Measurements from ENCODE around the gene SIPA1L3.

The SIPA1L3 gene

DNA sequence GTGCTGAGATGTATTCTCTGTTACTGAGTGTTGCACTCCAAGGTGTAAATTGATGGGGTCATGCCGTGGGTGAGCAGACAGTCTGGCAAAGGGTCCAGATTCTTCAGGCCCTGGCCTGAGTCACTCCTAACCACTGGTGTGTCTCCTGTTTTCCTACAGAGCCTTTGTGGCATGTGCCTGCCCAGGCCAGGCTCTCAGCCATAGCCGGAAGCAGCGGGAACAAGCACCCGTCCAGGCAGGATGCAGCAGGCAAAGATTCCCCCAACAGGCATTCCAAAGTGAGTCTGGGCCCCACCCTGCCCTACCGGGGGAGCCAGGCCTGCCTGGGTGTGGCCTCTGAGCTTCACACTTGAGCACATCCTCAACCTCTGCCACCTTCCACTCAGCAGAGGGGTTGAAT, 255.1 kb downstream of the SIPA1L3 start:
- DNase-seq (ENCODE audit: low read depth) = no peak
- no peak overlapping the region for H3K4me3 ChIP-seq (ENCODE audit: control insufficient read depth, low read depth, low read length)
- TF ChIP-seq, protein P1, sequence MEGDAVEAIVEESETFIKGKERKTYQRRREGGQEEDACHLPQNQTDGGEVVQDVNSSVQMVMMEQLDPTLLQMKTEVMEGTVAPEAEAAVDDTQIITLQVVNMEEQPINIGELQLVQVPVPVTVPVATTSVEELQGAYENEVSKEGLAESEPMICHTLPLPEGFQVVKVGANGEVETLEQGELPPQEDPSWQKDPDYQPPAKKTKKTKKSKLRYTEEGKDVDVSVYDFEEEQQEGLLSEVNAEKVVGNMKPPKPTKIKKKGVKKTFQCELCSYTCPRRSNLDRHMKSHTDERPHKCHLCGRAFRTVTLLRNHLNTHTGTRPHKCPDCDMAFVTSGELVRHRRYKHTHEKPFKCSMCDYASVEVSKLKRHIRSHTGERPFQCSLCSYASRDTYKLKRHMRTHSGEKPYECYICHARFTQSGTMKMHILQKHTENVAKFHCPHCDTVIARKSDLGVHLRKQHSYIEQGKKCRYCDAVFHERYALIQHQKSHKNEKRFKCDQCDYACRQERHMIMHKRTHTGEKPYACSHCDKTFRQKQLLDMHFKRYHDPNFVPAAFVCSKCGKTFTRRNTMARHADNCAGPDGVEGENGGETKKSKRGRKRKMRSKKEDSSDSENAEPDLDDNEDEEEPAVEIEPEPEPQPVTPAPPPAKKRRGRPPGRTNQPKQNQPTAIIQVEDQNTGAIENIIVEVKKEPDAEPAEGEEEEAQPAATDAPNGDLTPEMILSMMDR (IDR thresholded peaks at IDR 0.05; ENCODE audit: control insufficient read depth, insufficient read depth, low read depth, low read length, missing control alignments) = no peak

GRCh38 chr19:38162632-38163031, 255.6 kb downstream of the SIPA1L3 start:
- DNase-seq (ENCODE audit: low read depth) = no peak
- H3K4me3 ChIP-seq (ENCODE audit: control insufficient read depth, low read depth, low read length) = no peak overlapping the region
- TF ChIP-seq, protein P1 (IDR thresholded peaks at IDR 0.05; ENCODE audit: control insufficient read depth, insufficient read depth, low read depth, low read length, missing control alignments) = no peak

DNA sequence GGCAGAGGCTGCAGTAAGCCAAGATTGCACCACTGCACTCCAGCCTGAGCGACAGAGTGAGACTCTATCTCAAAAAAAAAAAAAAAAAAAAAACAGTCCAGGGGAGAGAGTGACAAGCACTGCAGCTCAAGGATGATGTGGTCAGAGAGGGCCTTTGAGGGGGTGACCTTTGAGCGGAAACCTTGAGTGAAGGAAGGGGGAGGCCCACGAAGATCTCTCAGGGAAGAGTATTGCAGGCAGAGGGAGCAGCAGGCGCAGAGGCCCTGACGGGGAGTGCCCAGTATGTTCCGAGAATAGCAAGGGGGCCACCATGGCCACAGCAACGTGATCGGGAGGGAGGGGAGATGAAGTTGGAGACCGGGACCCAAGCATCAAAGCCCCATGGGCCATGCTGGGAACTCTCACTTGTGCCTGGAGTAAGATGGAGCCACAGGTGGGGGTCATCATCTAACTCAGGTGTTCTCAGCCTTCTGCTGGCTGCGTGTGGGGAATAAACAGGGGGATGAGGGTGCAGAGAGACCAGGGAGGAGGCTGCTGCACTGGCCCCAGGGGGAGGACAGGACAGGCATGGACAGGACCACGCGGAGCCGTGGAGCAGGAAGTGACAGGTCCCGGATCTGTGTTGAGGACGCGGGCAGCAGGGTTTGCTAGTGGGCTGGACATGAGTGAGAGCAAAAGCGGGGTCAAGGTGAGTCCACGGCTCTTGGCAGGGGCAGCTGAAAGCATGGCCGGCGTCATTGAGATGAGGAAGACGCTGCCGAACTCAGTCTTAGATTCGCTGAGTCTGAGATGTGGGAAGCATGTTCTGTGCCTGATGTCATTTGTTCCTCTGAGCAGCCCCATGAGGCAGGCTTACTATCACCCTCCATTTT, 256.6 kb downstream of the SIPA1L3 start:
- no peak for DNase-seq (ENCODE audit: low read depth)
- H3K4me3 ChIP-seq (ENCODE audit: control insufficient read depth, low read depth, low read length) = no peak overlapping the region
- TF ChIP-seq, protein P1 (IDR thresholded peaks at IDR 0.05; ENCODE audit: control insufficient read depth, insufficient read depth, low read depth, low read length, missing control alignments) = no peak

DNA sequence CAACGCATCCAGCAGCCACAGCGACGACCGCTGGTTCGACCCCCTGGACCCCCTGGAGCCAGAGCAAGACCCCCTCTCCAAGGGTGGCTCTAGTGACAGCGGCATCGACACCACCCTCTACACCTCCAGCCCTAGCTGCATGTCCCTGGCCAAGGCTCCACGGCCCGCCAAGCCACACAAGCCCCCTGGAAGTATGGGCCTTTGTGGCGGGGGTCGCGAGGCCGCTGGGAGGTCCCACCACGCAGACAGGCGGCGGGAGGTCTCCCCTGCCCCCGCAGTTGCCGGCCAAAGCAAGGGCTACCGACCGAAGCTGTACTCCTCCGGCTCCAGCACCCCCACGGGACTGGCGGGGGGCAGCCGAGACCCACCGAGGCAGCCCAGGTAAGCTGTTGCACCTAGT, 257.5 kb downstream of the SIPA1L3 start:
- H3K4me3 ChIP-seq (ENCODE audit: control insufficient read depth, low read depth, low read length) = no peak overlapping the region
- DNase-seq (ENCODE audit: low read depth) = no peak
- TF ChIP-seq, protein P1 (IDR thresholded peaks at IDR 0.05; ENCODE audit: control insufficient read depth, insufficient read depth, low read depth, low read length, missing control alignments) = no peak

GRCh38 chr19:38165335-38165734, 258.3 kb downstream of the SIPA1L3 start:
- TF ChIP-seq, protein P1 (IDR thresholded peaks at IDR 0.05; ENCODE audit: control insufficient read depth, insufficient read depth, low read depth, low read length, missing control alignments) = no peak
- H3K4me3 ChIP-seq (ENCODE audit: control insufficient read depth, low read depth, low read length) = no peak overlapping the region
- no peak for DNase-seq (ENCODE audit: low read depth)

DNA sequence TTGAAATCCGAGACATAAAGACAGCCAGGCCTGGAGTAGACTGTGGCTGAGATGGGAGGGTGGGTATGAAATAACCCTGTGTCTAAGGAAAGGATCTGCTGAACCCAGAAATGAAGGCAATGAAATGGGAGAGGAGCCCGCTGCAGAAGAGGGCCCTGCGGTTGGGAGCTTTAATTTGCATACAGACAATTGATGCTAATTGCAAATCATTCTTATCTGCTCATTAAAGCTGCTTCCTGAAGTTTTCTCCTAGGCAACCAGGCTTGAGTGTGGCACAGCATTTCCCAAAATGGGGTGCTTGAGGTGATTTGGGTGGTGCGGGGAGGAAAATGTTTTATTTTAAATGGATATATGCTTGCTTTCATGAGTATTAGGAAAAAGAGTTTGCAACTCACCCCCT, 261.6 kb downstream of the SIPA1L3 start:
- no peak for DNase-seq (ENCODE audit: low read depth)
- no peak overlapping the region for H3K4me3 ChIP-seq (ENCODE audit: control insufficient read depth, low read depth, low read length)
- TF ChIP-seq, protein P1 (IDR thresholded peaks at IDR 0.05; ENCODE audit: control insufficient read depth, insufficient read depth, low read depth, low read length, missing control alignments) = no peak

Measured in AG09309 (cell line).